ENCODE data around the gene HTR2A.

DNA sequence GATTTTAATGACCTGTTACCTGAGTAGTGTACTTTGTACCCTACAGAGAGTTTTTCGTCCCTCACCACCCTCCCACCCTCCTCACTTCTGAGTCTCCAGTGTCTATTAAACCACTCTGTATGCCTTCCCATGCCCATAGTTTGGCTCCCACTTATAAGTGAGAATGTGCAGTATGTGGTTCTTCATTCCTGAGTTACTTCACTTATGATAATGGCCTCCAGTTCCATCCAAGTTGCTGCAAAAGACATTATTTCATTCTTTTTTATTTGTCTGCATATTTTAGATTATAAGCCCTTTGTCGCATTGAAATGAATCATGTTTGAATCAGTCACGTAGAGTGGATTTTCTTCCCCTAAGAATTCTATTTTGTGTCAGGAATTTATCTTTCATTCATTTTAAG is 12.2 kb upstream of the HTR2A start:
- no peak for TF ChIP-seq POLR2AphosphoS5 (IDR thresholded peaks at IDR 0.05; ENCODE audit: low read depth, low read length)
- TF ChIP-seq, protein P1, sequence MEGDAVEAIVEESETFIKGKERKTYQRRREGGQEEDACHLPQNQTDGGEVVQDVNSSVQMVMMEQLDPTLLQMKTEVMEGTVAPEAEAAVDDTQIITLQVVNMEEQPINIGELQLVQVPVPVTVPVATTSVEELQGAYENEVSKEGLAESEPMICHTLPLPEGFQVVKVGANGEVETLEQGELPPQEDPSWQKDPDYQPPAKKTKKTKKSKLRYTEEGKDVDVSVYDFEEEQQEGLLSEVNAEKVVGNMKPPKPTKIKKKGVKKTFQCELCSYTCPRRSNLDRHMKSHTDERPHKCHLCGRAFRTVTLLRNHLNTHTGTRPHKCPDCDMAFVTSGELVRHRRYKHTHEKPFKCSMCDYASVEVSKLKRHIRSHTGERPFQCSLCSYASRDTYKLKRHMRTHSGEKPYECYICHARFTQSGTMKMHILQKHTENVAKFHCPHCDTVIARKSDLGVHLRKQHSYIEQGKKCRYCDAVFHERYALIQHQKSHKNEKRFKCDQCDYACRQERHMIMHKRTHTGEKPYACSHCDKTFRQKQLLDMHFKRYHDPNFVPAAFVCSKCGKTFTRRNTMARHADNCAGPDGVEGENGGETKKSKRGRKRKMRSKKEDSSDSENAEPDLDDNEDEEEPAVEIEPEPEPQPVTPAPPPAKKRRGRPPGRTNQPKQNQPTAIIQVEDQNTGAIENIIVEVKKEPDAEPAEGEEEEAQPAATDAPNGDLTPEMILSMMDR (IDR thresholded peaks at IDR 0.05): no peak
